Hematopoietic multipotent progenitor cell (in vitro differentiated cells): ENCODE data around the gene FAM149B1. TPM values are rescaled to one million over a fixed set of nuclear protein-coding genes. Genes with fewer than 3 reads are reported as not detected.

Experiments
- DNase-seq, 3 donors: peaks; one replicate each; pipeline ENCODE4 v3.0.0-alpha.2; 2011 to 2015; ENCODE audit warnings: low read depth in 2 of 3, low spot score in 2 of 3
- small RNA-seq: library from RNA; depleted of rRNA; stranded (forward); fragments of <200 nt; gene quantifications from one replicate; pipeline ENCODE3, GENCODE V24; 2012
- total RNA-seq: library from RNA; depleted of rRNA; stranded (reverse); fragments of >200 nt; gene quantifications from one replicate; pipeline ENCODE4 v1.2.3, GENCODE V29; 2012

The FAM149B1 gene
- total RNA-seq, 1 donor, result 18.3 TPM

GRCh38 chr10:73262880-73263555 lies 95.1 kb downstream of the FAM149B1 start:
- no peak for DNase-seq

- DNase-seq, result peak in 1 of 3 donors; percentile 48
Measured at GRCh38 chr10:73263693-73264347, 95.9 kb downstream of the FAM149B1 start.

- no peak for DNase-seq
Measured at GRCh38 chr10:73264423-73264822, 96.5 kb downstream of the FAM149B1 start.

- DNase-seq, result no peak
Measured at GRCh38 chr10:73281097-73281496, 113.2 kb downstream of the FAM149B1 start.

GRCh38 chr10:73287441-73287840 lies 119.5 kb downstream of the FAM149B1 start:
- DNase-seq, result peak in 1 of 3 donors; percentile 3

- no peak for DNase-seq
Measured at GRCh38 chr10:73289958-73290357, 122.0 kb downstream of the FAM149B1 start.

- DNase-seq, result no peak
Measured at GRCh38 chr10:73293461-73293860, 125.5 kb downstream of the FAM149B1 start.

Small RNAs within 50 kb of the gene (small RNA-seq; reads per million reads assigned to genes)
- gene RF00019 (not detected), gene RNU6-833P (not detected), gene SNORA11F (294 reads per million, percentile 98 among the genes with 10 or more reads in this experiment)

Other genes with a start within 250 kb of the FAM149B1 start
- not detected for gene PLA2G12B, start 213.3 kb upstream of the FAM149B1 start, total RNA-seq
- gene P4HA1, start 71.3 kb upstream of the FAM149B1 start, total RNA-seq, result 7.3 TPM
- gene NUDT13, start 57.7 kb upstream of the FAM149B1 start, total RNA-seq, result 1.6 TPM
- 26.9 TPM for gene ECD, start 111 bp upstream of the FAM149B1 start, total RNA-seq
- gene DNAJC9, start 79.1 kb downstream of the FAM149B1 start, total RNA-seq, result 29.6 TPM
- 58.2 TPM for gene MRPS16, start 84.5 kb downstream of the FAM149B1 start, total RNA-seq
- 1.1 TPM for gene CFAP70, start 190.7 kb downstream of the FAM149B1 start, total RNA-seq
- 116 TPM for gene ANXA7, start 245.9 kb downstream of the FAM149B1 start, total RNA-seq